Measurements from ENCODE around the gene ELMOD3.
"Not testable (repeated sequence)": the region's sequence is repeated elsewhere in the genome, so short reads cannot be mapped to it uniquely, and the experiment has no call there.

ELMOD3 gene

DNA sequence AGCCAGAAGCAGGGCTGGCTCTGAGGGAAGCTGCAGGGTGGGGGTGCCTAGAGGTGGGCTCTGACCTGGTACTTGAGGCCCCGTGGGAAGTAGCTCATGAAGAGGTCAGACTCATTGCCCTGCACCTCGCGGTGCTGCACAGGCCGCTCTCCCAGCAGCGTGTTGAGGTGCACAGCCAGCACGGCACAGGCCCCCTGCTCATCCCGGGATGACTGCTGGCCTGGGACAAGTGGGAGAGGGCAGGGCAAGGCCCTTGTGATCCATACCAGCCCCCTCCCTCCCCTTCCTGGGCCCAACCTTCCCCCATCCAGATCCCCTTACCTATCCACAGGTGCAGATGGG is 46.9 kb downstream of the ELMOD3 start:
- no peak for DNase-seq (ENCODE audit: low read depth in 2 of 2)

- DNase-seq (ENCODE audit: low read depth in 2 of 2): no peak
Measured at GRCh38 chr2:85401844-85402243, 47.3 kb downstream of the ELMOD3 start.

- peak in 1 of 2 donors; percentile 36 for DNase-seq (ENCODE audit: low read depth in 2 of 2)
Measured at GRCh38 chr2:85405201-85406059, 50.9 kb downstream of the ELMOD3 start.

- no peak for DNase-seq (ENCODE audit: low read depth in 2 of 2)
Measured at GRCh38 chr2:85409845-85410583, 55.4 kb downstream of the ELMOD3 start, which contains the start of gene CAPG. Gene CAPG (minus strand): TSS chr2:85410366. CDS start chr2:85402145, 8,221 bp downstream.

- no peak for DNase-seq (ENCODE audit: low read depth in 2 of 2)
Measured at GRCh38 chr2:85410584-85411404, 56.2 kb downstream of the ELMOD3 start.

DNA sequence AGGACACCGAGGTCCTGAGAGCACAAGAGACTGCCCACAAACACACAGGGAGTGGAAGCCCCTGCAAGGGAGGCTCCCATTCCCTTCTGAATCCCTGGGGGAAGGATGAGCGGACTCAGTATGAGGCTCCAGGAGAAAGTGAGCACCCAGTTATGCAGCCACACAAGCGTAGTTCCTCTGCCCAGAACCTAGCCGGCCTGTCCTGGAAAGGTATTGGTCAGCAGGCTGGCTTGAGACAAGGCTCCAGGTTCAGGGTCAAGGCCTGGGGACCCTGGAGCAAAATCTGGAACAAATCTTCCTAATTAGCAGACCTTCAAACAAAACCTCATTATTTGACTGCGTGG is 56.8 kb downstream of the ELMOD3 start:
- no peak for DNase-seq (ENCODE audit: low read depth in 2 of 2)

DNA sequence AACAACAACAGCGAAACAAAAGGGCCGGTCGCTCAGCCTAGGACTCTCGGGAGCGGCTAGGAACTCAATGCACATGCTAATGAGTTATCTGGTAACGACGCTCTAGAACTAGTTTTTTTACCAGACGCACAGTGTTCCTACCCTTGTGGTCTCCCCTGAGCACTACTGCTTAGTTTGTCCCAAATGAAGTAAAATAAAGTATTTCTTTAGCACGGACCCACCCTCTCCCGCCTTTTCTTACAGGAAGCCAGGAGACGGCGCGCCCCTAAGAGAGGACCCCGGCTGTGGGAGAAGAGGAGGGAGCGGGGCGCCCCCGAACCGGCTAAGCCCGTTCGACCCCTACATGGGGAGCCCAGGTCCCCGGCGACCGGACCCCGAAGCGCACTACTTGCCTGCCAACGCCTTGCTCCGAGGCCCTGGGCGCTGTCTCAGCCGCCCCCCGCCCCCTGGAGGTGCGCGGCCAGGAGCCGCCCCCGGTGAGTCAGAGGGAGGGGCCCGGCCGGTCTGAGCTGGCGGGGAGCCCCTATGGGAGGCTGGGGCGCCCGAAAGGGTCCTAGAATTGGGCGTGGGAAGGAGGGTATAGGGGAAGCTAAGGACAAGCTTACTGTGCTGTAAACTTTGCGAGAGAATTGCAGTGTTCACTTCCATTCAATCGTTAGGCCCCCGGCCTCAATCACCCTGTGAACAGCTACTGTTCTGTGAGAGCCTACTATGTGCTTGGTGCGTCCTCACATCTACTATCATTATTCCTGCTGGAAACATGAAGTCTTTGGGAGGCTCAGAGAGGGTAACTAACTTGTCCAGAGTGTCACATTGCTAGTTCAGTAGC is 59.2 kb downstream of the ELMOD3 start:
- peak in 1 of 2 donors; percentile 24 for DNase-seq (ENCODE audit: low read depth in 2 of 2)

GRCh38 chr2:85414421-85414759 is 59.8 kb downstream of the ELMOD3 start:
- not testable (repeated sequence) for DNase-seq (ENCODE audit: low read depth in 2 of 2)

DNA sequence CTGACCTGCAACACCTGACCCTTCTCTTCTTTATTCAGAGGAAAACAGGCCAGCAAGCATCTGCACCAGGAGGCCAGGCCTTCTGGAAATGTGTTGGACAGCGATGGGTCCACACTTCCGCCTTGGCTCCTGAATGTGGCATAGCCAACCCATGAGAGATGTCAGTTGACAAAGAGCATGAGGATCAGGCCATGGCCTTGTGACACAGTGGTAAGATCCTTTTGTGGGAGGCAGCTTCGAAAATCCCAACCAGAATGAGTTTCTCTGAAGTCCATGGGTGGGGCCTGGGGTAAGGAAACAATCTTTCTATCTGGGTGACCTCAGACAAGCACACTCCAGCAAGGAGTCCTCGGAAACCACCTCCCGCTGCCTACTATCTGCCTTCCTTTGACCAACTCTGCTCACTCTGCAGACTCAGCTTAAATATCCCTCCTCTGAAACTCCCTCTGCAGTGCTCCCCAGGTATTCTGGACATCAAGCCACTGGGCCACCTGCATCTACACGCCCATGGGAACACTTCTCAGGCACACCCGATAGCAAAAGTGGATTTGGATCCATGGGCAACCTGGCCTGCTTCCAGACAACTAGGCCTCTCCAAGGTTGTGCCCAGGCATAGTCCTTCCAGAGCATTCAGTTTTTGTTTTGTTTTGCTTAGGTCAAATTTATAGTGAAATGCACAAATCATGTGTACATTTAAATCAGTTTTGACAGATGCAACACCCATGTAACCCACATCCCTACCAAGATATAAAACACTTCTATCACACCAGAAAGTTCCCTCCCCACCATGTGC is 60.4 kb downstream of the ELMOD3 start:
- no peak for DNase-seq (ENCODE audit: low read depth in 2 of 2)

- DNase-seq (ENCODE audit: low read depth in 2 of 2): no peak
Measured at GRCh38 chr2:85415980-85416650, 61.5 kb downstream of the ELMOD3 start.

DNA sequence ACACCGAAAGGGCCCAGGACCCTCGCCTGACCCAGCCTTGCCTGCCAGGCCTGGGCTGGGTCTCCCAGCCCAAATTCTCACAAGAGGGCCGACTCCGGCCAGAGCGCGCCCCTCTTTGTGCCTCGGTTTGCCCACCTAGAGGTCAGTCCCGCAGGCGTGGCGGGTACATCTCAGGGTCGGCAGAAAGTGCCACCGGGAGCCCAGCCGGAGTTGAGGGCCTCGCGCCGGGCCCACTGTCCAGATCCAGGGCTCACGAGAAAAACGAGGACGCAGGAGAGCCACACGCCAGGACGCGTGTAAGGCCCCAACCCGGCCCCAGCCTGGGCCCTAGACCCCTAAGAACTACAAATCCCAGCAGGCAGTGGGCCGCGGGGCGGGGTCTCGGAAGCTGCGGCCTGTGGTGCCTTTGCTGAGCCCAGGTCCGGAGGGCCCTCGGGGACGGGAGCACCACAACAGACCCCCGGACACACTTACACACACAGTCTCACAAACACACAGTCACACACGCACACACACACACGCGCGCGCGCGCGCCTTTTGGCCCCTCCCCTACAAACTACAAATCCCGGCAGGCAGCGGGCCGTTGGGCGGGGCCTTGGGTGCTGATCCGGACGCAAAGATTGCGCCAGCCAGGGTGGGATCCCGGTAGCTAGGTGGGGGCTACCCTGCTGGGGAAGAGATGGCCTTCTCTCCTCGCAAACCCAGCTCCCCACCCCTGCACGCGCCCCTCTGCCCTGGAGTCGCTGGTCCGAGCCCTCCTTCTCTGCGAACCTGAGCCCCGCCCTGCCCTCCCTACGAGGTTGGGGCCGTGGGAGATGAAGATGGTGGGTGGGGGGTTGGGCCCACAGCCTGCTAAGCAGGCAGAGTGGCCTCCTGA is 63.8 kb downstream of the ELMOD3 start, which contains the start of gene SH2D6:
Gene SH2D6 (plus strand): TSS at position 583 of the 877 bp plus-strand sequence. CDS start 10,752 bp downstream, outside the sequence.
- DNase-seq (ENCODE audit: low read depth in 2 of 2): peak; percentile 50 to 75

GRCh38 chr2:85419009-85419675 is 64.6 kb downstream of the ELMOD3 start:
- DNase-seq (ENCODE audit: low read depth in 2 of 2): no peak

DNA sequence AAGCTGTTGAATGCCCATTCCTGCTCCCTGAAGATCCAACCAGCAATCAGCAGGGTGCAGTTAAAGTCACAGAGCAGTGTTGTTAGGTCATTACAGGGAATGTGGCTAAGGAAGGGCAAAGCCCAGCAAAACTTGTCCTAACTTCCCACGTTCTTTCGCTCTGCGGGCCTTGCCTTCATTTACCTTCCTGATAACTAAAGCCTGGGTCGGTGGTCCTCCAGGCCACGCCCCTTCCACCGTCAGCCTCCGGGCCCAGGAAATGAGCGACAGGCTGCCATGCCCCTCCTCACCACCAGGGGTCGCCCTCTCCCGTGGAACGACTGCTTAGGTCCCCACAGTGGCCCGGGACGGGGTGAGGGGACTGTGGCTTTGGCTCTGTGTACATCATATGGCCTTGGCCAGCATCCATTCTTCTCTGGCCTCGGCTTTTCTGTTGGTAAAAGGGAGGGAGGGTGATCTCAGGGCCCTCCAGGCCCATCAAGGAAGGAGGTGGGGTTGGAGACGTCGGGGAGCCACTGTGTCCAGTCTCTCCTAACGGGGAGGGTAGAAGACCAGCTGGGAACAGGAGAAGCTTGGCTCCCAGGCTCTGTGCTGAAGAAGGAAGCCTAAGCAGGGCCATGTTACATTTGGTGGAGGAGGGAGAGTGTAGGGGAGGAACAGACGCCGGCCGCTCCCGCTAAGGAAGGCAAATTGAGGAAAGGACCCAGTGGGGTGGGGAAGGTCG is 66.1 kb downstream of the ELMOD3 start:
- DNase-seq (ENCODE audit: low read depth in 2 of 2): peak; percentile 80 to 96

DNA sequence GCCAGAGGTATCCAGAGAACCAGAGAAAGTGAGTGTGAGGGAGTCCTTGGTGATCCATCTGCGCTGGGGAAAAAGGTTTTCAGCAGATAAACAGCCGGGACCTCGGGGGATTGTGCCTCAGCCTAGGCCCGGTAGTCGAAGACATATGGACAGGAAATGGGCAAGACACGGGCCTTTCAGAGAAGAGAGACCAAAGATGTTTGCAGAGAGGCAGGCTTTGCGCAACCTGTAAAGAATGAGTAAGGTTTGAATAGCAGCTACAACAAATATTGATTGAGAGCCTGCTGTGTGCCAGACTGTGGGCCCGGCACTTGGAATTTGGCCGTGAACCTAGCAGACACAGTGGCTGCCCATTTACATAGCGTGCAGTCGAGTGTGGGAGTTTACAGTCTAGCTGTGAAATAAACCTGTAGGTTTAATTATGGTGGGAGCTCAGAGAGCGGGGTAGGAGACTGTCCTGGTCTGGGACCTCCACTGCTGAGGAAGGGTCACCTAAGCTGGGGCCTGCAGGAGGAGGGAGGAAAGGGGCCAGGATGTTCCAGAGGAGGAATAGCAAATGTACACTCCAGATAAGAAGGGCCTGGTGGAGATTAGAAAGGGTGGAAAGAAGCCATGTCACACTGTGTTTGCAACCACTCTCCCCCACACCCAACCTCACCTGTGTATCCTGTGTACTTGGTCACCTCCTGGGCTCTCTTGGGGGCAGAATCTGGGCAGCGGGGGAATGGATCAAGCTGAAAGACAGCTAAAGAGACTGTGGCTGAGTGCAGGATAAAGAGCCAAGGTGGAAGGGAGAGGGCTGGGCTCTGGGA is 66.9 kb downstream of the ELMOD3 start:
- no peak for DNase-seq (ENCODE audit: low read depth in 2 of 2)

DNA sequence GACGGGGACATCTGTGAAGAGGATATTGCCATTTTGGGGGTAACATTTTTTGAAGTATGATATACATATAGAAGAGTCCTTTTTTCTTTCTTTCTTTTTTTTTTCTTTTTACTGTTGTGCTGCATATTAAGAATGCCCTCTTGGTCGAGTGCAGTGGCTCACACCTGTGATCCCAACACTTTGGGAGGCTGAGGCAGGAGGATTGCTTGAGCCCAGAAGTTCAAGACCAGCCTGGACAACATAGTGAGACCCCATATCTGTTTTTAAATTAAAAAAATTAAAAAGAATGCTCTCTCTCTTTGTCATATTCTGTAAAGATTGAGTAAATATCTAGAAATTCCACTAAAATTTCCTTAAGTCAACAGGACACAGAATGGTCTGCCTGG is 67.5 kb downstream of the ELMOD3 start:
- DNase-seq (ENCODE audit: low read depth in 2 of 2): no peak

GRCh38 chr2:85423525-85423924 is 69.0 kb downstream of the ELMOD3 start:
- no peak for DNase-seq (ENCODE audit: low read depth in 2 of 2)

DNA sequence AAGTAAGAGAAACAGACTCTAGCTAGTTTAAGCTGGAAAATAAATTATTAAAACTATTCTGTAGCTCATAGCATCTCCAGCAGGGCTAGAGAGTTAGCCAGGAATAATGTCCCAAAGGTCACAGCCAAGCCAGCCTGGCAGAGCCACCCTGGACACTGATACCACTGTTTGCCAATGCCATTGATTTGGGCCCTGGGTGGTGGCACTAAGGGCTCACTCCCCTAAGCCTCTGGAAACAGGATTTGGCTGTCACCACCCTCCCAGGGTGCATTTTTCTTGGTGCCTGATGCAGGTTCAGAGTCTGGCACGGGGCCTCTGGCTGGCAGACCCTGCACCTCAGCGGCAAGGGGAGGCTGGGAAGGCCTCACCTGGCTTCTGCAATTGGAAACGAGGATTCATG is 71.0 kb downstream of the ELMOD3 start:
- no peak for DNase-seq (ENCODE audit: low read depth in 2 of 2)
